GM06990 (cell line): ENCODE measurements around the gene CENPI.
"Not testable (repeated sequence)": the region's sequence is repeated elsewhere in the genome, so short reads cannot be mapped to it uniquely, and the experiment has no call there.

ENCODE experiments used
- DNase-seq: peaks from one replicate; pipeline ENCODE4 v3.0.0-alpha.2; 2011; ENCODE audit not compliant: insufficient read length; ENCODE audit errors: extremely low read depth
- H3K27me3 ChIP-seq: replicated peaks from 2 replicates; pipeline ENCODE4 v1.6.0; 2011; ENCODE audit warnings: low read length; ENCODE audit not compliant: control insufficient read depth, insufficient read depth
- H3K36me3 ChIP-seq: 2 replicates; pipeline ENCODE4 v1.5.1; 2011; ENCODE audit warnings: low read length; ENCODE audit not compliant: control insufficient read depth, insufficient read depth
- H3K4me3 ChIP-seq: replicated peaks from 2 replicates; pipeline ENCODE4 v1.5.1; 2011; ENCODE audit warnings: low read depth, mild to moderate bottlenecking, control low read depth, low read length
- TF ChIP-seq, protein P1 (sequence below): IDR thresholded peaks from 2 replicates; pipeline ENCODE4 v1.5.1; 2011; ENCODE audit warnings: low read length, control low read depth, mild to moderate bottlenecking, inconsistent platforms; ENCODE audit not compliant: insufficient read depth, poor library complexity, severe bottlenecking

CENPI gene, protein sequence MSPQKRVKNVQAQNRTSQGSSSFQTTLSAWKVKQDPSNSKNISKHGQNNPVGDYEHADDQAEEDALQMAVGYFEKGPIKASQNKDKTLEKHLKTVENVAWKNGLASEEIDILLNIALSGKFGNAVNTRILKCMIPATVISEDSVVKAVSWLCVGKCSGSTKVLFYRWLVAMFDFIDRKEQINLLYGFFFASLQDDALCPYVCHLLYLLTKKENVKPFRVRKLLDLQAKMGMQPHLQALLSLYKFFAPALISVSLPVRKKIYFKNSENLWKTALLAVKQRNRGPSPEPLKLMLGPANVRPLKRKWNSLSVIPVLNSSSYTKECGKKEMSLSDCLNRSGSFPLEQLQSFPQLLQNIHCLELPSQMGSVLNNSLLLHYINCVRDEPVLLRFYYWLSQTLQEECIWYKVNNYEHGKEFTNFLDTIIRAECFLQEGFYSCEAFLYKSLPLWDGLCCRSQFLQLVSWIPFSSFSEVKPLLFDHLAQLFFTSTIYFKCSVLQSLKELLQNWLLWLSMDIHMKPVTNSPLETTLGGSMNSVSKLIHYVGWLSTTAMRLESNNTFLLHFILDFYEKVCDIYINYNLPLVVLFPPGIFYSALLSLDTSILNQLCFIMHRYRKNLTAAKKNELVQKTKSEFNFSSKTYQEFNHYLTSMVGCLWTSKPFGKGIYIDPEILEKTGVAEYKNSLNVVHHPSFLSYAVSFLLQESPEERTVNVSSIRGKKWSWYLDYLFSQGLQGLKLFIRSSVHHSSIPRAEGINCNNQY

DNA sequence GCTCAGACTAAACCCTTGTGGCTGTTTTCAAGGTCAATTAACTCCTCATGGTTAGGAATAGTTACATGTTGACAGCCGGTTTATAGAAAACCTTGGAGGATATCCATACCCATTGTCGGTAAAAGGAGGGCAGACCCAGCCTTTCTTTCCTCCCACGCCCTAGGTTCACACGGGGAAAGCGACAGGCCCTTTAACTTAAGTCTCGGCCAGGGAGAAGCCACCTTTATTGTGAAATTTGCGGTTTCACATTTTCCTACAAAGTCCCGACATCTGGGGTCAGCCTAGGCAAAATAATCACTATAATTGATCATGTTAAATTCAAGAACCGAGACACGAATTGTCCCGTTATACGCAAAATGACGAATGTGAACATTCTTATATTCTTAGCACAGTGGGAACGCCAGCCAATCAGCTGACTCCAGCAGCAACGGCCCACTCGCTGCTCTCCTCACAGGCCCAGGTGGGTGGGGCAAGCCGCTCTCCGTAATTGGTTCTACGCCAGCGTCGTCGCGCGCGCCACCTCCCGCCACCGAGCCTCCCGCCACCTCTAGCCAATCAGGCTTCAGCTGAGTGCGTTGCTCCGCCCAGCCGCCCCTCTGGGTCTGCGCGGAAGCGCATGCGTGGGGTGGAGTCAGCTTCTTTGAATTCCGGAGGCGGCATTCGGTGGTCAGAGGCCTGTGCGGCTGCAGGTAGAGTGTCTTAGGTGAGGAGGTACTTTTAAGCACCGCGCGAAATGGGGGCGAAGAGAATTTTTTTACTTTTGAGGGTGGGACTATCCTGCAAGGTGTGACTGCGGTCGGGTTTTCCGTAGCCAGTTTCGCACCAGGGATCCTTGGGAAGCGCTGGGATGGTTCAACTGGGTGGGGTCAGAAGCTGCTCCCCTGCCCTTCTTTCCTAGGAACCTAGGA, at the start of gene CENPI:
CENPI (plus strand) TSS at position 659 of the 908 bp plus-strand sequence. CDS start 2,867 bp downstream, outside the sequence.
- Histone ChIP-seq H3K4me3 (peak within 1 kb of the TSS; percentile 63), H3K27me3 (no peaks in the 10 kb centered on the region), H3K36me3 (no peaks in the 10 kb centered on the region)
- DNase-seq: peak; percentile 95
- TF ChIP-seq, protein P1, sequence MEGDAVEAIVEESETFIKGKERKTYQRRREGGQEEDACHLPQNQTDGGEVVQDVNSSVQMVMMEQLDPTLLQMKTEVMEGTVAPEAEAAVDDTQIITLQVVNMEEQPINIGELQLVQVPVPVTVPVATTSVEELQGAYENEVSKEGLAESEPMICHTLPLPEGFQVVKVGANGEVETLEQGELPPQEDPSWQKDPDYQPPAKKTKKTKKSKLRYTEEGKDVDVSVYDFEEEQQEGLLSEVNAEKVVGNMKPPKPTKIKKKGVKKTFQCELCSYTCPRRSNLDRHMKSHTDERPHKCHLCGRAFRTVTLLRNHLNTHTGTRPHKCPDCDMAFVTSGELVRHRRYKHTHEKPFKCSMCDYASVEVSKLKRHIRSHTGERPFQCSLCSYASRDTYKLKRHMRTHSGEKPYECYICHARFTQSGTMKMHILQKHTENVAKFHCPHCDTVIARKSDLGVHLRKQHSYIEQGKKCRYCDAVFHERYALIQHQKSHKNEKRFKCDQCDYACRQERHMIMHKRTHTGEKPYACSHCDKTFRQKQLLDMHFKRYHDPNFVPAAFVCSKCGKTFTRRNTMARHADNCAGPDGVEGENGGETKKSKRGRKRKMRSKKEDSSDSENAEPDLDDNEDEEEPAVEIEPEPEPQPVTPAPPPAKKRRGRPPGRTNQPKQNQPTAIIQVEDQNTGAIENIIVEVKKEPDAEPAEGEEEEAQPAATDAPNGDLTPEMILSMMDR: no peak

DNA sequence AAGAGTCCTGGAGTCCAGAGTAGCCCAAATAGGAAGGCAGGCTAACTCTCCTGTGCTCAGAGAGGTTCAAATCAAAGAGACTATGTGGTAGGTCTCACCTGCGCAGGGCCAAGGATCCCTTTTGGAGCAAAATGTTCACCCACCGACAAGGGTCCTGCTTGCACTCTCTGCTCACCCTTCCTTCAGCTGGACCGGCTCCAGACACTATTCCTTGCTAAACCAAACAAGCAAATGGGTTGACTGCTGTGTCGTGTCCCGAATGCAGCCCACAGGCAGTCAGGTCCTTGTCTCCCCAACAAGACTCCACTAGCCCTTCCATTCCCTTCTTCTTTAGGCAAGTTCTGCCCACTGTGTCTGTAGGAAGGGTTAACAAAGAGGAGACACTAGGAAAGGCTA, 46.9 kb upstream of the CENPI start:
- H3K27me3 ChIP-seq: no peaks in the 10 kb centered on the region
- peak overlapping the region; percentile 75 for H3K4me3 ChIP-seq
- TF ChIP-seq, protein P1: no peak
- H3K36me3 ChIP-seq: no peaks in the 10 kb centered on the region
- no peak for DNase-seq

DNA sequence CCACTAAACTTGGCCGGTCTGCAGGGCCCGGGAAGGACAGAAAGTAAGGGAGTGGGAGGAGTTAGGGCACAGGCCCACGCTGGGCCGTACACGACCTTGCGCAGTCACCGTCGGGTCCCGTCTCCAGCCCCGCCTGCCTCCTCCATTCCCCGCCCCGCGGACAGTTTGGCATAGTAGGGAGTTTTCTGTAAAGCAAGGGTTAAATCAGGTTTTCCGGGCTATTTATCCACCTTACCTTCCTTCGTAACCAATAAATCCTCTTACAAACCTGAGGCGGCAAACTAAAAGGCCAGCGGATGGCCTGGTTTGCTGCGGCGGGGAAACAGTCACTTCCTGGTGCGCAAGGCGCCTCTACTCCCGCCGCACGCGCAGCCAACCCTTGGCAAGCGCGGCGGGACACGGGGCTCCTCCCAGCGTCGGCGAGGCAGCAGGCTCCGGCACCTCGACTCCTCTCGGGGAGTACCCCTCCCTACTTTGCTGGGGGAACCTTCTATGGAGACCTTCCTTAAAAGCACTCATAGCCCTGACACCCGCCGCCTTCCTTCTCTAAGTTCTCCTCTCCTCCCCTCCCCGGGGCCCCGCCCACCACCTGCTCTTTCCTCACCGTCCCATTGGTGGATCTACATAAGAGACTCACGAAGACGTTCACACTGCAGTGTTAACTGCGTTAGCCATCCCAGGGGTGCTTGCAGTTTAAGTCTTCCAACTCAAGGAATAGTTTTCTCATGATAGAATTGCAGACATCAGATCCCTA, 46.3 kb upstream of the CENPI start, which contains the start of gene TRMT2B:
TRMT2B (minus strand) TSS at position 563 of the 754 bp plus-strand sequence. CDS start 9,822 bp downstream, outside the sequence.
- DNase-seq: peak; percentile 88
- Histone ChIP-seq H3K4me3 (peak within 1 kb of the TSS; percentile 75), H3K27me3 (no peaks in the 10 kb centered on the region), H3K36me3 (no peaks in the 10 kb centered on the region)
- TF ChIP-seq, protein P1: no peak

DNA sequence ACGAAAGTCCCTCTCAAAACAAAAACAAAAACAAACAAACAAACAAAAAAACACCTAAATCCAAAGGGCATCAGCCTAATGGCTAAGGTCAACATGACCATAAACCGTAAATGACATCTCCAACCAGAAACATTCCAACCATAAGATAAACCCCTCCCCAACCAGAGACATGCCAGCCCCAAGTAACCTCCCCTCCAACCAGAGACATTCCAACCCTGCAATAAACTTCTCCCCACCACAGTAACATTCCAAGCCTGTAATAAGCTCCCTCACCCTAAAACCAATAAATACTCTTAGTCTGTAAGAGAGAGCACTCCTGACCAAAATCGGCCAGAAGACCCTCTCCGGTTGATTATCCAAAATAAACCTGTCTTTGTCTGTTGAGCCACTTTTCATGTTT, 41.5 kb upstream of the CENPI start:
- H3K27me3 ChIP-seq, DNase-seq, H3K36me3 ChIP-seq, H3K4me3 ChIP-seq: not testable (repeated sequence)

DNA sequence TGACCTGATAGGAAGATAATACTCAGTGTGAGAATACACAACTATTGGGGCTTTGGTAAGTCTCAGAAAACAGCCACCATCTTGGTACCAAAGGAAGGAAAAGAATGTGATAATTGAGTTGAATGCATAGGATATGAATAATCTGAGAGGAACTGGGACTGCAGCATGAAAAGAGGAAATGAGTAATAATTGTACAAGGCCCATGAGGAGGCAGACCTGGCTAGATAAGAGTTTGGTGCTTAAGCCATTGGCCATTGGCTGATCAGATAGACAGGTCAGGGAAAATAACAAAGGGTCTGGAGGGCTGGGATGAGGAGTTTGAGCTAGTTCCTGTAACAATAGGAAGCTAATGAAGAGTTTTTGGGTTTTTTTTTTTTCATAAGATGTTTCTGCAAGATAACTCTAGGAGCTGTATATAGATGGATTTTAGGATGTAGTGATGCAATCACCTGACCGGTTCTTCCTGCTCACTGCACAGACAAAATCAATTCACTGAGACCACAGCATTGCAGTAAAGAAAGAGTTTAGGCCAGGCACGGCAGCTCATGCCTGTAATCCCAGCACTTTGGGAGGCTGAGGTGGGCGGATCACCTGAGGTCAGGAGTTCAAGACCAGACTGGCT, 40.8 kb upstream of the CENPI start:
- DNase-seq: peak; percentile 18
- H3K36me3 ChIP-seq: no peaks in the 10 kb centered on the region
- H3K27me3 ChIP-seq: no peaks in the 10 kb centered on the region
- no peak overlapping the region for H3K4me3 ChIP-seq
- TF ChIP-seq, protein P1: no peak
